ENCODE measurements around the gene ARHGEF9. TPM values are rescaled to one million over a fixed set of nuclear protein-coding genes. Genes with fewer than 3 reads are reported as not detected.

ARHGEF9 gene
- total RNA-seq, 1 experiment from 2014 or later, result 16.5 TPM

GRCh38 chrX:63737131-63737921 is 47.7 kb downstream of the ARHGEF9 start:
- Histone ChIP-seq H3K27me3 (ENCODE audit: control insufficient read depth, insufficient read depth, low read length) (no peaks in the 10 kb centered on the region), H3K36me3 (replicated peaks; ENCODE audit: control insufficient read depth, insufficient read depth, low read length) (no peaks in the 10 kb centered on the region), H3K4me3 (ENCODE audit: insufficient read depth, low read depth, low read length) (no peak overlapping the region)
- no peak for DNase-seq

- no peaks in the 10 kb centered on the region for H3K36me3 ChIP-seq (replicated peaks; ENCODE audit: control insufficient read depth, insufficient read depth, low read length)
- no peaks in the 10 kb centered on the region for H3K27me3 ChIP-seq (ENCODE audit: control insufficient read depth, insufficient read depth, low read length)
- H3K4me3 ChIP-seq (ENCODE audit: insufficient read depth, low read depth, low read length), result no peak overlapping the region
- DNase-seq, result no peak
These were observed 49.1 kb downstream of the ARHGEF9 start for GRCh38 chrX:63735882-63736281.

- Histone ChIP-seq H3K27me3 (ENCODE audit: control insufficient read depth, insufficient read depth, low read length) (no peaks in the 10 kb centered on the region), H3K4me3 (ENCODE audit: insufficient read depth, low read depth, low read length) (no peak overlapping the region), H3K36me3 (replicated peaks; ENCODE audit: control insufficient read depth, insufficient read depth, low read length) (no peaks in the 10 kb centered on the region)
- DNase-seq, result no peak
These were observed 64.7 kb downstream of the ARHGEF9 start for GRCh38 chrX:63720293-63720692.

GRCh38 chrX:63719633-63720032 is 65.4 kb downstream of the ARHGEF9 start:
- H3K36me3 ChIP-seq (replicated peaks; ENCODE audit: control insufficient read depth, insufficient read depth, low read length), result no peaks in the 10 kb centered on the region
- no peak for DNase-seq

GRCh38 chrX:63718010-63718694 is 66.9 kb downstream of the ARHGEF9 start:
- Histone ChIP-seq H3K27me3 (ENCODE audit: control insufficient read depth, insufficient read depth, low read length) (no peaks in the 10 kb centered on the region), H3K4me3 (ENCODE audit: insufficient read depth, low read depth, low read length) (no peak overlapping the region), H3K36me3 (replicated peaks; ENCODE audit: control insufficient read depth, insufficient read depth, low read length) (no peaks in the 10 kb centered on the region)
- no peak for DNase-seq

More at GRCh38 chrX:63719633-63720032, 65.4 kb downstream of the ARHGEF9 start:
- Histone ChIP-seq H3K27me3 (ENCODE audit: control insufficient read depth, insufficient read depth, low read length) (no peaks in the 10 kb centered on the region), H3K4me3 (ENCODE audit: insufficient read depth, low read depth, low read length) (no peak overlapping the region)

GRCh38 chrX:63713526-63713925 is 71.5 kb downstream of the ARHGEF9 start:
- no peaks in the 10 kb centered on the region for H3K36me3 ChIP-seq (replicated peaks; ENCODE audit: control insufficient read depth, insufficient read depth, low read length)
- no peak overlapping the region for H3K4me3 ChIP-seq (ENCODE audit: insufficient read depth, low read depth, low read length)
- H3K27me3 ChIP-seq (ENCODE audit: control insufficient read depth, insufficient read depth, low read length), result no peaks in the 10 kb centered on the region
- no peak for DNase-seq

- no peak for DNase-seq
- Histone ChIP-seq H3K4me3 (ENCODE audit: insufficient read depth, low read depth, low read length) (no peak overlapping the region), H3K27me3 (ENCODE audit: control insufficient read depth, insufficient read depth, low read length) (no peaks in the 10 kb centered on the region), H3K36me3 (replicated peaks; ENCODE audit: control insufficient read depth, insufficient read depth, low read length) (peaks cover 1% of the 10 kb centered on the region)
These were observed 76.2 kb downstream of the ARHGEF9 start for GRCh38 chrX:63708801-63709200.

GRCh38 chrX:63702556-63702955 is 82.5 kb downstream of the ARHGEF9 start:
- Histone ChIP-seq H3K4me3 (ENCODE audit: insufficient read depth, low read depth, low read length) (no peak overlapping the region), H3K36me3 (replicated peaks; ENCODE audit: control insufficient read depth, insufficient read depth, low read length) (peaks cover 1% of the 10 kb centered on the region), H3K27me3 (ENCODE audit: control insufficient read depth, insufficient read depth, low read length) (no peaks in the 10 kb centered on the region)
- no peak for DNase-seq

GRCh38 chrX:63686878-63687714 is 97.9 kb downstream of the ARHGEF9 start:
- DNase-seq, result peak; percentile 56
- Histone ChIP-seq H3K27me3 (ENCODE audit: control insufficient read depth, insufficient read depth, low read length) (no peaks in the 10 kb centered on the region), H3K36me3 (replicated peaks; ENCODE audit: control insufficient read depth, insufficient read depth, low read length) (no peaks in the 10 kb centered on the region), H3K4me3 (ENCODE audit: insufficient read depth, low read depth, low read length) (no peak overlapping the region)

- H3K27me3 ChIP-seq (ENCODE audit: control insufficient read depth, insufficient read depth, low read length), result no peaks in the 10 kb centered on the region
- DNase-seq, result no peak
These were observed 104.6 kb downstream of the ARHGEF9 start for GRCh38 chrX:63680423-63680822.

GRCh38 chrX:63679432-63679831 is 105.6 kb downstream of the ARHGEF9 start:
- Histone ChIP-seq H3K27me3 (ENCODE audit: control insufficient read depth, insufficient read depth, low read length) (no peaks in the 10 kb centered on the region), H3K4me3 (ENCODE audit: insufficient read depth, low read depth, low read length) (no peak overlapping the region), H3K36me3 (replicated peaks; ENCODE audit: control insufficient read depth, insufficient read depth, low read length) (no peaks in the 10 kb centered on the region; the same call in 1 of the 2 replicates)
- no peak for DNase-seq

More at GRCh38 chrX:63680423-63680822, 104.6 kb downstream of the ARHGEF9 start:
- Histone ChIP-seq H3K4me3 (ENCODE audit: insufficient read depth, low read depth, low read length) (no peak overlapping the region), H3K36me3 (replicated peaks; ENCODE audit: control insufficient read depth, insufficient read depth, low read length) (no peaks in the 10 kb centered on the region; the same call in 1 of the 2 replicates)

- no peak overlapping the region for H3K4me3 ChIP-seq (ENCODE audit: insufficient read depth, low read depth, low read length)
- DNase-seq, result no peak
- no peaks in the 10 kb centered on the region for H3K27me3 ChIP-seq (ENCODE audit: control insufficient read depth, insufficient read depth, low read length)
- no peaks in the 10 kb centered on the region; the same call in 1 of the 2 replicates for H3K36me3 ChIP-seq (replicated peaks; ENCODE audit: control insufficient read depth, insufficient read depth, low read length)
These were observed 109.3 kb downstream of the ARHGEF9 start for GRCh38 chrX:63675716-63676115.

- no peaks in the 10 kb centered on the region for H3K27me3 ChIP-seq (ENCODE audit: control insufficient read depth, insufficient read depth, low read length)
- DNase-seq, result no peak
- H3K36me3 ChIP-seq (replicated peaks; ENCODE audit: control insufficient read depth, insufficient read depth, low read length), result no peaks in the 10 kb centered on the region; the same call in 1 of the 2 replicates
- H3K4me3 ChIP-seq (ENCODE audit: insufficient read depth, low read depth, low read length), result no peak overlapping the region
These were observed 111.1 kb downstream of the ARHGEF9 start for GRCh38 chrX:63673896-63674295.

GRCh38 chrX:63664741-63665140 is 120.3 kb downstream of the ARHGEF9 start:
- Histone ChIP-seq H3K4me3 (ENCODE audit: insufficient read depth, low read depth, low read length) (no peak overlapping the region), H3K36me3 (replicated peaks; ENCODE audit: control insufficient read depth, insufficient read depth, low read length) (no peaks in the 10 kb centered on the region), H3K27me3 (ENCODE audit: control insufficient read depth, insufficient read depth, low read length) (no peaks in the 10 kb centered on the region)
- no peak for DNase-seq

All from H7 (cell line).